Lung (tissue), 12 donors: ENCODE data around the gene KLHL17. TPM values are rescaled to one million over a fixed set of nuclear protein-coding genes. Genes with fewer than 3 reads are reported as not detected.

Experiments used
- ATAC-seq: fragments of 200-7000 bp; cut with Tn5 transposase; one replicate; pipeline ENCODE4 v1.9.1; 2020; ENCODE audit warnings: moderate number of reproducible peaks; ENCODE audit not compliant: insufficient read depth, low FRiP score
- DNase-seq, 3 donors: peaks; one replicate each; pipeline ENCODE4 v3.0.0-alpha.2; 2013 to 2017
- H3K27ac ChIP-seq, 2 donors: one replicate each; pipeline ENCODE4 v1.5.1; 2013; ENCODE audit warnings: mild to moderate bottlenecking in 2 of 2, moderate library complexity in 2 of 2, control low read depth in 1 of 2, inconsistent platforms in 1 of 2, low read depth in 1 of 2, low read length in 1 of 2
- H3K27me3 ChIP-seq, 3 donors: one replicate each; pipeline ENCODE4 v1.5.1; 2013; ENCODE audit warnings: low read length in 2 of 3; ENCODE audit not compliant: control insufficient read depth in 3 of 3, insufficient read depth in 3 of 3
- H3K36me3 ChIP-seq, 4 donors: one replicate each; pipeline ENCODE4 v1.5.1; 2013; ENCODE audit warnings: low read length in 4 of 4, mild to moderate bottlenecking in 1 of 4, moderate library complexity in 1 of 4; ENCODE audit not compliant: control insufficient read depth in 4 of 4, insufficient read depth in 4 of 4
- H3K4me1 ChIP-seq, 5 donors: one replicate each; pipeline ENCODE4 v1.5.1; 2013; ENCODE audit warnings: low read length in 5 of 5, mild to moderate bottlenecking in 2 of 5, moderate library complexity in 1 of 5; ENCODE audit not compliant: control insufficient read depth in 5 of 5, insufficient read depth in 5 of 5
- H3K4me3 ChIP-seq: one replicate; pipeline ENCODE4 v1.5.1; 2013; ENCODE audit warnings: mild to moderate bottlenecking, control low read depth, moderate library complexity
- H3K9ac ChIP-seq, 2 donors: one replicate each; pipeline ENCODE4 v1.5.1; 2013; ENCODE audit warnings: low read length in 2 of 2, control low read depth in 1 of 2; ENCODE audit not compliant: insufficient read depth in 1 of 2
- H3K9me3 ChIP-seq, 4 donors: one replicate each; pipeline ENCODE4 v1.5.1; 2013; ENCODE audit warnings: low read length in 3 of 4, mild to moderate bottlenecking in 1 of 4, moderate library complexity in 1 of 4; ENCODE audit not compliant: control insufficient read depth in 4 of 4, insufficient read depth in 3 of 4
- WGBS, 2 donors: extraction: QIAGEN DNeasy Blood & Tissue Kit; methylation state at CpG; one replicate each; pipeline ENCODE4 v1.1.7; 2013; 5-methylcytosine and 5-hydroxymethylcytosine counted together
- polyA plus RNA-seq, 2 donors: library from polyadenylated mRNA; stranded (reverse); fragments of 200-250 nt; gene quantifications; one replicate each; pipeline ENCODE4 v1.2.1, GENCODE V29; 2013
- total RNA-seq, 2 donors: library from RNA; depleted of rRNA in 1 of 2; stranded (reverse); fragments of >200 nt in 1 of 2; gene quantifications; one replicate each; pipeline ENCODE4 v1.2.1, GENCODE V29; 2014 to 2021
- TF ChIP-seq, protein P1 (sequence below): IDR thresholded peaks from 2 replicates; pipeline ENCODE4 v1.5.1; 2012; ENCODE audit warnings: mild to moderate bottlenecking; ENCODE audit errors: control extremely low read depth, extremely low read depth
- donor health status: control.
- donor health status: control.
- donor health status: Bipolar disorder and iron deficiency.
- donor health status: healthy.
- donor health status: DM: yes; HTN: yes; CAD: no.

KLHL17 gene
- total and polyA plus RNA-seq, 4 donors = 10.0 to 15.2 (median 13.0) TPM

GRCh38 chr1:978835-979743, 18.7 kb downstream of the KLHL17 start:
- H3K4me1 ChIP-seq = peaks cover 0 to 6% (median 0%) of the 10 kb centered on the region in 5 donors
- H3K27me3 ChIP-seq = peaks cover 0 to 25% (median 5%) of the 10 kb centered on the region in 3 donors
- no peak for ATAC-seq
- 88 to 92% methylated on average over 56 to 60 of the region's 60 CpGs for WGBS, 2 donors
- TF ChIP-seq, protein P1, sequence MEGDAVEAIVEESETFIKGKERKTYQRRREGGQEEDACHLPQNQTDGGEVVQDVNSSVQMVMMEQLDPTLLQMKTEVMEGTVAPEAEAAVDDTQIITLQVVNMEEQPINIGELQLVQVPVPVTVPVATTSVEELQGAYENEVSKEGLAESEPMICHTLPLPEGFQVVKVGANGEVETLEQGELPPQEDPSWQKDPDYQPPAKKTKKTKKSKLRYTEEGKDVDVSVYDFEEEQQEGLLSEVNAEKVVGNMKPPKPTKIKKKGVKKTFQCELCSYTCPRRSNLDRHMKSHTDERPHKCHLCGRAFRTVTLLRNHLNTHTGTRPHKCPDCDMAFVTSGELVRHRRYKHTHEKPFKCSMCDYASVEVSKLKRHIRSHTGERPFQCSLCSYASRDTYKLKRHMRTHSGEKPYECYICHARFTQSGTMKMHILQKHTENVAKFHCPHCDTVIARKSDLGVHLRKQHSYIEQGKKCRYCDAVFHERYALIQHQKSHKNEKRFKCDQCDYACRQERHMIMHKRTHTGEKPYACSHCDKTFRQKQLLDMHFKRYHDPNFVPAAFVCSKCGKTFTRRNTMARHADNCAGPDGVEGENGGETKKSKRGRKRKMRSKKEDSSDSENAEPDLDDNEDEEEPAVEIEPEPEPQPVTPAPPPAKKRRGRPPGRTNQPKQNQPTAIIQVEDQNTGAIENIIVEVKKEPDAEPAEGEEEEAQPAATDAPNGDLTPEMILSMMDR = no peak
- DNase-seq = no peak
- no peaks in the 10 kb centered on the region for H3K36me3 ChIP-seq
- H3K9me3 ChIP-seq = peaks cover 0 to 2% (median 0%) of the 10 kb centered on the region in 4 donors
- no peak overlapping the region for H3K27ac ChIP-seq
- no peak overlapping the region for H3K4me3 ChIP-seq
- H3K9ac ChIP-seq = no peak overlapping the region

DNA sequence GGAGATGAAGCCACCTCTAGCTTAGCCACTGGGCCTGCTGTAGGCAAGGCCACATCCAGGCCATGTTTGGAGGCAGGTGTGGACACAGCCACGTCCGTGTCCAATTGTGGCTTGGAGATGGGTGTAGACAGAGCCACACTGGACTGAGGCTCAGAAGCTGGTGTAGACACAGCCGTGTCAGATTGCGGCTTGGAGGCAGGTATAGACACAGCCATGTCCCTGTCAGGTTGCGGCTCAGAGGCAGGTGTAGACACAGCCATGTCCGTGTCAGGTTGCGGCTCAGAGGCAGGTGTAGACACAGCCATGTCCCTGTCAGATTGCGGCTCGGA, 19.3 kb downstream of the KLHL17 start:
- Histone ChIP-seq H3K4me3 (no peak overlapping the region), H3K9me3 (peaks cover 0 to 2% (median 0%) of the 10 kb centered on the region in 4 donors), H3K27ac (no peak overlapping the region), H3K36me3 (no peaks in the 10 kb centered on the region), H3K27me3 (peaks cover 0 to 22% (median 5%) of the 10 kb centered on the region in 3 donors), H3K4me1 (peaks cover 0 to 6% (median 0%) of the 10 kb centered on the region in 5 donors), H3K9ac (no peak overlapping the region)
- 95 to 98% methylated on average over 9 of the region's 9 CpGs for WGBS, 2 donors
- no peak for DNase-seq
- TF ChIP-seq, protein P1 = no peak
- no peak for ATAC-seq

- WGBS, 2 donors = 80 to 90% methylated on average over 13 of the region's 13 CpGs
- Histone ChIP-seq H3K9me3 (peaks cover 0 to 2% (median 0%) of the 10 kb centered on the region in 4 donors), H3K4me3 (no peak overlapping the region), H3K9ac (no peak overlapping the region), H3K36me3 (no peaks in the 10 kb centered on the region), H3K4me1 (peaks cover 0 to 6% (median 0%) of the 10 kb centered on the region in 5 donors), H3K27me3 (peaks cover under 1 to 24% (median 5%) of the 10 kb centered on the region in 3 donors), H3K27ac (peak overlapping the region in 1 of 2 donors; percentile 94)
- ATAC-seq (no peak), DNase-seq (no peak)
- TF ChIP-seq, protein P1 = no peak
Observed at GRCh38 chr1:980137-980571, 19.8 kb downstream of the KLHL17 start.
